ENCODE results near the gene ABL1.
"Not testable (repeated sequence)": the region's sequence is repeated elsewhere in the genome, so short reads cannot be mapped to it uniquely, and the experiment has no call there.

Gene ABL1

GRCh38 chr9:130846487-130847305 is 11.6 kb downstream of the ABL1 start:
- TF ChIP-seq CTCF (IDR thresholded peaks at IDR 0.05; ENCODE audit: low read depth, low read length, missing control alignments): no peak
- no peak overlapping the region for H3K4me3 ChIP-seq (ENCODE audit: low read depth, low read length)
- DNase-seq (ENCODE audit: low read depth): no peak

- DNase-seq (ENCODE audit: low read depth): no peak
- no peak overlapping the region for H3K4me3 ChIP-seq (ENCODE audit: low read depth, low read length)
- TF ChIP-seq CTCF (IDR thresholded peaks at IDR 0.05; ENCODE audit: low read depth, low read length, missing control alignments): no peak
Measured at GRCh38 chr9:130847306-130848217, 12.5 kb downstream of the ABL1 start.

- not testable (repeated sequence) for DNase-seq (ENCODE audit: low read depth); H3K4me3 ChIP-seq (ENCODE audit: low read depth, low read length)
Measured at GRCh38 chr9:130848514-130848913, 13.5 kb downstream of the ABL1 start.

GRCh38 chr9:130849356-130849755 is 14.3 kb downstream of the ABL1 start:
- no peak for DNase-seq (ENCODE audit: low read depth)
- no peak overlapping the region for H3K4me3 ChIP-seq (ENCODE audit: low read depth, low read length)
- no peak for TF ChIP-seq CTCF (IDR thresholded peaks at IDR 0.05; ENCODE audit: low read depth, low read length, missing control alignments)

GRCh38 chr9:130852801-130853200 is 17.7 kb downstream of the ABL1 start:
- H3K4me3 ChIP-seq (ENCODE audit: low read depth, low read length): no peak overlapping the region
- no peak for TF ChIP-seq CTCF (IDR thresholded peaks at IDR 0.05; ENCODE audit: low read depth, low read length, missing control alignments)
- no peak for DNase-seq (ENCODE audit: low read depth)

- no peak for DNase-seq (ENCODE audit: low read depth)
- no peak overlapping the region for H3K4me3 ChIP-seq (ENCODE audit: low read depth, low read length)
- TF ChIP-seq CTCF (IDR thresholded peaks at IDR 0.05; ENCODE audit: low read depth, low read length, missing control alignments): no peak
Measured at GRCh38 chr9:130854092-130854491, 19.0 kb downstream of the ABL1 start.

GRCh38 chr9:130854835-130855234 is 19.8 kb downstream of the ABL1 start:
- H3K4me3 ChIP-seq (ENCODE audit: low read depth, low read length): no peak overlapping the region
- TF ChIP-seq CTCF (IDR thresholded peaks at IDR 0.05; ENCODE audit: low read depth, low read length, missing control alignments): no peak
- DNase-seq (ENCODE audit: low read depth): no peak

All from GM12864 (cell line).